B cell (primary cell): ENCODE measurements around the gene HTR3C. TPM values are rescaled to one million over a fixed set of nuclear protein-coding genes. Genes with fewer than 3 reads are reported as not detected.

ENCODE experiments used
- ATAC-seq: fragments of 200-7000 bp; cut with Tn5 transposase; one replicate; pipeline ENCODE4 v1.10.0; 2021; ENCODE audit warnings: low read depth, mild to moderate bottlenecking, moderate number of reproducible peaks, moderate library complexity
- CTCF ChIA-PET: fragments of 350-600 bp; sonication (Branson Sonifier 250); formaldehyde crosslinking; loops from one replicate; lab custom pipeline; 2021; ENCODE audit warnings: antibody characterized with exemption, inconsistent platforms; lab: Charles Lee
- POLR2A ChIA-PET: fragments of 350-600 bp; sonication (Branson Sonifier 250); formaldehyde crosslinking; loops from one replicate; lab custom pipeline; 2021; ENCODE audit warnings: antibody characterized with exemption; lab: Charles Lee
- DNase-seq: peaks from one replicate; pipeline ENCODE4 v3.0.0; 2013
- H2AFZ ChIP-seq: 2 replicates; pipeline ENCODE4 v1.6.1; 2012; ENCODE audit warnings: mild to moderate bottlenecking, low read depth, low read length; ENCODE audit not compliant: insufficient read depth, poor library complexity, severe bottlenecking
- H3K27ac ChIP-seq, 2 donors: 1 replicate in 1 of 2; 2 replicates in 1 of 2; pipeline ENCODE4 v1.5.1; 2012 to 2013; ENCODE audit warnings: low read length in 2 of 2, mild to moderate bottlenecking in 2 of 2, moderate library complexity in 1 of 2
- H3K27me3 ChIP-seq, 4 experiments: fragments of 200-600 bp in 1 of 4; sonication (generic) in 1 of 4; replicated peaks in 1 of 4; 1 replicate in 2 of 4; 2 replicates in 2 of 4; pipeline versions ENCODE4 v1.6.1 to v1.7.0; 2013 to 2016; ENCODE audit warnings: low read length in 3 of 4, mild to moderate bottlenecking in 2 of 4, mixed read lengths in 1 of 4, moderate library complexity in 1 of 4; ENCODE audit not compliant: insufficient read depth in 4 of 4, control insufficient read depth in 3 of 4; ENCODE audit errors: control extremely low read depth in 1 of 4
- H3K36me3 ChIP-seq, 2 experiments: replicated peaks in 1 of 2; 1 replicate in 1 of 2; 2 replicates in 1 of 2; pipeline versions ENCODE4 v1.6.1 to v1.7.1; 2013; ENCODE audit warnings: low read length in 1 of 2; ENCODE audit not compliant: insufficient read depth in 2 of 2, control insufficient read depth in 1 of 2; ENCODE audit errors: control extremely low read depth in 1 of 2, extremely low read depth in 1 of 2
- H3K4me1 ChIP-seq, 2 donors: fragments of 200-600 bp in 1 of 2; sonication (generic) in 1 of 2; 1 replicate in 1 of 2; 2 replicates in 1 of 2; pipeline versions ENCODE4 v1.5.1 to v1.6.1; 2013 to 2017; ENCODE audit warnings: low read length in 2 of 2; ENCODE audit not compliant: control insufficient read depth in 2 of 2, insufficient read depth in 2 of 2
- H3K4me2 ChIP-seq: replicated peaks from 2 replicates; pipeline ENCODE3; 2012; ENCODE audit warnings: mild to moderate bottlenecking, low read depth, low read length; ENCODE audit not compliant: poor library complexity, severe bottlenecking
- H3K4me3 ChIP-seq, 5 experiments: fragments of 200-600 bp in 1 of 5; sonication (generic) in 1 of 5; 1 replicate in 3 of 5; 2 replicates in 2 of 5; pipeline versions ENCODE4 v1.5.1 to v1.7.0; 2011 to 2016; ENCODE audit warnings: low read length in 4 of 5, mild to moderate bottlenecking in 4 of 5, low read depth in 2 of 5, control low read depth in 1 of 5, moderate library complexity in 1 of 5; ENCODE audit not compliant: insufficient read depth in 1 of 5; ENCODE audit errors: control extremely low read depth in 1 of 5, extremely low read depth in 1 of 5
- H3K79me2 ChIP-seq: fragments of 200-600 bp; sonication (generic); one replicate; pipeline ENCODE4 v1.6.0; 2016; ENCODE audit warnings: low read length; ENCODE audit not compliant: control insufficient read depth, insufficient read depth
- H3K9ac ChIP-seq: fragments of 200-600 bp; sonication (generic); 2 replicates; pipeline ENCODE4 v1.6.1; 2017; ENCODE audit warnings: mild to moderate bottlenecking, low read length, moderate library complexity
- H3K9me3 ChIP-seq, 3 donors: one replicate each; pipeline versions ENCODE4 v1.6.1 to v1.7.1; 2013; ENCODE audit warnings: low read length in 2 of 3; ENCODE audit not compliant: control insufficient read depth in 2 of 3, insufficient read depth in 1 of 3; ENCODE audit errors: control extremely low read depth in 1 of 3
- H4K20me1 ChIP-seq: 2 replicates; pipeline ENCODE4 v1.6.0; 2012; ENCODE audit warnings: mild to moderate bottlenecking, low read length; ENCODE audit not compliant: insufficient read depth, control insufficient read depth, poor library complexity, severe bottlenecking
- H3K27ac Mint-ChIP-seq: one replicate; pipeline ENCODE4 v1.8.0; 2021; ENCODE audit warnings: mixed read lengths
- H3K27me3 Mint-ChIP-seq: one replicate; pipeline ENCODE4 v1.8.0; 2021; ENCODE audit warnings: mixed read lengths
- H3K4me1 Mint-ChIP-seq: one replicate; pipeline ENCODE4 v1.8.0; 2021; ENCODE audit warnings: mixed read lengths
- H3K4me3 Mint-ChIP-seq: one replicate; pipeline ENCODE4 v1.8.0; 2021; ENCODE audit warnings: mixed read lengths
- H3K9me3 Mint-ChIP-seq: one replicate; pipeline ENCODE4 v1.8.0; 2022; ENCODE audit warnings: mixed read lengths; ENCODE audit not compliant: insufficient read depth
- EZH2 ChIP-seq: IDR thresholded peaks from 2 replicates; pipeline ENCODE4 v1.6.1; 2012; ENCODE audit warnings: borderline replicate concordance, low read depth, mild to moderate bottlenecking, moderate library complexity, low read length; ENCODE audit not compliant: insufficient read depth, poor library complexity, severe bottlenecking
- WGBS: methylation state at CpG from one replicate; pipeline ENCODE4 v1.1.5; 2013; ENCODE audit warnings: missing lambda C conversion rate; ENCODE audit not compliant: insufficient coverage; 5-methylcytosine and 5-hydroxymethylcytosine counted together
- intact Hi-C: fragments of 100-400 bp; cut with micrococcal nuclease; formaldehyde crosslinking; loops from one replicate; pipeline ENCODE4 v1.10.0; 2022
- polyA plus RNA-seq: library from polyadenylated mRNA; depleted of rRNA; stranded (reverse); fragments of >200 nt; gene quantifications from 2 replicates; pipeline ENCODE4 v1.2.3, GENCODE V29; 2012
- total RNA-seq, 2 donors: library from RNA; stranded (reverse); fragments of 120-200 nt in 1 of 2; gene quantifications; 1 replicate in 1 of 2; 2 replicates in 1 of 2; pipeline versions ENCODE4 v1.2.3 to v1.2.4, GENCODE V29; 2013 to 2022
- TF ChIP-seq, protein P1 (sequence below): fragments of 200-600 bp; IDR thresholded peaks from one replicate; pipeline ENCODE4 v1.8.0; 2022; ENCODE audit warnings: antibody characterized with exemption, mild to moderate bottlenecking

The HTR3C gene
- total and polyA plus RNA-seq, 2 donors (not counting 1 experiment from before 2014, with no cell fraction given), result not detected

DNA sequence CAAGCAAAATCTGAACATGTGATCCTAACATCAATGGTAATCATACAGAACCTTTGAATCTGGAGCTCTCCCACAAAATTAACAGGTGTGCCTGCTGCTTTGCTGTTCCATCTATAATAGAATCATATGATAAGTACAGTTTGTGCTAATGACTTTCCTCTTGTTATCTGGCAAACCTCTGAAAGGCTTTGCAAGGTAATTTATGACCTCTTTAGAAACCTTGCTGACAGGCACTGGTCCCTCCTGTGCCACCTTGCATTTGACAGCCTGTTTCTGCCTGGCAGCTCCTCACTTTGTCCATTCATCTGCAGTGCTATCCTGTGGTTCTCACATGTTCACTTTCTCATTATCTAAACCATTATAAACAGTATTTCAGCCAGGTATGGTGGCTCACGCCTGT lies 10.2 kb upstream of the HTR3C start:
- POLR2A ChIA-PET, result no interaction called here
- H3K27ac ChIP-seq, result no peak overlapping the region
- H3K4me1 ChIP-seq, result no peaks in the 10 kb centered on the region

DNA sequence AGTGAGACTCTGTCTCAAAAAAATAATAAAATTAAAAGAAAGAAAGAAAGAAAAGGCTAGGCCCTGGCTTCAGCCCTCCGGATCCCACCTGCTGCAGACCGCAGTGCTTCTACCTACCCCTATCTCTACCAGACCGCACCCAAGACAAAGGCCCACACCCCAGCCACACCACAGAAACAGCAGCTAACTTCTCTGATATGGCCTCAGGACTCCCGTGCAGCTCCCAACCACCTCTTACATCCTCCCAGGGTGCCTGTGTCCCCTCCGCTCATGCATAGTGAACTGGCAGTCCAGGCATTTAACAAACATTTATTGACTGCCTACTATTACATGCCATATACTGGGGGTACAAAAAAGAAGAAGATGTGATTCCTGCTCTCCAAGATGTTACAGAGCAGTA lies 6.9 kb upstream of the HTR3C start:
- no peaks in the 10 kb centered on the region for H3K36me3 ChIP-seq
- intact Hi-C loops, result no loop called here
- H3K4me1 ChIP-seq, result no peaks in the 10 kb centered on the region
- POLR2A ChIA-PET, result no interaction called here
- ATAC-seq, result no peak
- no peak overlapping the region for H3K27ac ChIP-seq
- H3K27me3 Mint-ChIP-seq, result peaks cover 7% of the 10 kb centered on the region
- no peak for TF ChIP-seq EZH2
- TF ChIP-seq, protein P1, sequence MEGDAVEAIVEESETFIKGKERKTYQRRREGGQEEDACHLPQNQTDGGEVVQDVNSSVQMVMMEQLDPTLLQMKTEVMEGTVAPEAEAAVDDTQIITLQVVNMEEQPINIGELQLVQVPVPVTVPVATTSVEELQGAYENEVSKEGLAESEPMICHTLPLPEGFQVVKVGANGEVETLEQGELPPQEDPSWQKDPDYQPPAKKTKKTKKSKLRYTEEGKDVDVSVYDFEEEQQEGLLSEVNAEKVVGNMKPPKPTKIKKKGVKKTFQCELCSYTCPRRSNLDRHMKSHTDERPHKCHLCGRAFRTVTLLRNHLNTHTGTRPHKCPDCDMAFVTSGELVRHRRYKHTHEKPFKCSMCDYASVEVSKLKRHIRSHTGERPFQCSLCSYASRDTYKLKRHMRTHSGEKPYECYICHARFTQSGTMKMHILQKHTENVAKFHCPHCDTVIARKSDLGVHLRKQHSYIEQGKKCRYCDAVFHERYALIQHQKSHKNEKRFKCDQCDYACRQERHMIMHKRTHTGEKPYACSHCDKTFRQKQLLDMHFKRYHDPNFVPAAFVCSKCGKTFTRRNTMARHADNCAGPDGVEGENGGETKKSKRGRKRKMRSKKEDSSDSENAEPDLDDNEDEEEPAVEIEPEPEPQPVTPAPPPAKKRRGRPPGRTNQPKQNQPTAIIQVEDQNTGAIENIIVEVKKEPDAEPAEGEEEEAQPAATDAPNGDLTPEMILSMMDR, result no peak
- CTCF ChIA-PET, result no interaction called here
- H3K27me3 ChIP-seq, result no peaks in the 10 kb centered on the region
- H4K20me1 ChIP-seq, result no peaks in the 10 kb centered on the region
- H3K9me3 Mint-ChIP-seq, result no peaks in the 10 kb centered on the region
- H3K27ac Mint-ChIP-seq, result no peak overlapping the region
- H3K4me3 Mint-ChIP-seq, result no peak overlapping the region
- H2AFZ ChIP-seq, result no peak overlapping the region
- H3K9me3 ChIP-seq, result no peaks in the 10 kb centered on the region
- DNase-seq, result no peak
- no peaks in the 10 kb centered on the region for H3K79me2 ChIP-seq
- no peaks in the 10 kb centered on the region for H3K4me1 Mint-ChIP-seq
- WGBS, result 96% methylated on average over 4 of the region's 5 CpGs
- no peak overlapping the region for H3K9ac ChIP-seq
- H3K4me3 ChIP-seq, result no peak overlapping the region
- no peak overlapping the region for H3K4me2 ChIP-seq

More for the DNA sequence above, 10.2 kb upstream of the HTR3C start:
- Mint-ChIP-seq H3K4me1 (no peaks in the 10 kb centered on the region), H3K9me3 (no peaks in the 10 kb centered on the region), H3K27ac (no peak overlapping the region), H3K4me3 (no peak overlapping the region), H3K27me3 (peaks cover 3% of the 10 kb centered on the region)
- peaks cover 0 to 3% (median 0%) of the 10 kb centered on the region in 4 experiments for H3K27me3 ChIP-seq
- no peak overlapping the region for H3K4me2 ChIP-seq
- DNase-seq (no peak), ATAC-seq (no peak)
- H3K4me3 ChIP-seq, result no peak overlapping the region
- no peaks in the 10 kb centered on the region for H3K9me3 ChIP-seq
- H3K79me2 ChIP-seq, result no peaks in the 10 kb centered on the region
- intact Hi-C loops, result no loop called here
- H3K36me3 ChIP-seq, result no peaks in the 10 kb centered on the region
- no peak overlapping the region for H2AFZ ChIP-seq
- WGBS, result 100% methylated on average over 1 of the region's 1 CpG
- TF ChIP-seq, protein P1, result no peak
- no peak for TF ChIP-seq EZH2
- CTCF ChIA-PET, result no interaction called here
- H3K9ac ChIP-seq, result no peak overlapping the region
- no peaks in the 10 kb centered on the region for H4K20me1 ChIP-seq
